OCI-LY1 (cell line): ENCODE data around the gene MBOAT1.

Experiments used
- H2AFZ ChIP-seq: fragments of 200-600 bp; sonication (generic), shearing (Covaris generic); 2 replicates; pipeline ENCODE4 v1.6.0; 2014; ENCODE audit warnings: antibody characterized with exemption, mild to moderate bottlenecking, low read length
- H3F3A ChIP-seq: fragments of 200-600 bp; sonication (generic), shearing (Covaris generic); 2 replicates; pipeline ENCODE4 v1.6.0; 2014; ENCODE audit warnings: mild to moderate bottlenecking, antibody characterized with exemption, low read length, moderate library complexity; ENCODE audit not compliant: insufficient read depth
- H3K27ac ChIP-seq: fragments of 200-600 bp; sonication (generic); 2 replicates; pipeline ENCODE4 v1.5.1; 2014; ENCODE audit warnings: low read length, mixed run types, mild to moderate bottlenecking, low read depth; ENCODE audit not compliant: poor library complexity, severe bottlenecking
- H3K27me3 ChIP-seq: fragments of 200-600 bp; sonication (generic); 2 replicates; pipeline ENCODE4 v1.6.0; 2014; ENCODE audit warnings: antibody characterized with exemption, mild to moderate bottlenecking, low read length, moderate library complexity; ENCODE audit not compliant: insufficient read depth
- H3K36me3 ChIP-seq: fragments of 200-600 bp; sonication (generic); 2 replicates; pipeline ENCODE4 v1.6.1; 2014; ENCODE audit warnings: mild to moderate bottlenecking, antibody characterized with exemption, low read length, moderate library complexity, mixed read lengths; ENCODE audit not compliant: insufficient read depth
- H3K4me1 ChIP-seq: fragments of 200-600 bp; sonication (generic); 2 replicates; pipeline ENCODE4 v1.5.1; 2014; ENCODE audit warnings: mild to moderate bottlenecking, low read length, moderate library complexity; ENCODE audit not compliant: insufficient read depth, severe bottlenecking
- H3K4me2 ChIP-seq: fragments of 200-600 bp; sonication (generic), shearing (Covaris generic); 2 replicates; pipeline ENCODE4 v1.6.1; 2014; ENCODE audit warnings: low read length
- H3K4me3 ChIP-seq: fragments of 200-600 bp; sonication (generic); 2 replicates; pipeline ENCODE4 v1.5.1; 2014; ENCODE audit warnings: low read length, low read depth, mild to moderate bottlenecking, mixed read lengths; ENCODE audit not compliant: poor library complexity, severe bottlenecking
- H3K79me2 ChIP-seq: fragments of 200-600 bp; shearing (Covaris generic); 2 replicates; pipeline ENCODE4 v1.6.1; 2016; ENCODE audit warnings: mixed run types, low read length, mixed read lengths; ENCODE audit not compliant: insufficient read depth
- H3K9ac ChIP-seq: fragments of 200-600 bp; sonication (generic), shearing (Covaris generic); 2 replicates; pipeline ENCODE4 v1.6.1; 2014; ENCODE audit warnings: mild to moderate bottlenecking, low read length, mixed read lengths
- H3K9me2 ChIP-seq: fragments of 200-600 bp; sonication (generic), shearing (Covaris generic); 2 replicates; pipeline ENCODE4 v1.6.1; 2014; ENCODE audit warnings: low read depth, mild to moderate bottlenecking, low read length, mixed read lengths
- H3K9me3 ChIP-seq: fragments of 200-600 bp; shearing (Covaris generic); 2 replicates; pipeline ENCODE4 v1.6.1; 2014; ENCODE audit warnings: low read length, mixed read lengths
- H4K20me1 ChIP-seq: fragments of 200-600 bp; sonication (generic), shearing (Covaris generic); 2 replicates; pipeline ENCODE4 v1.6.0; 2016; ENCODE audit warnings: mild to moderate bottlenecking, low read length; ENCODE audit not compliant: insufficient read depth
- CTCF ChIP-seq: fragments of 200-600 bp; sonication (generic), shearing (Covaris generic); IDR thresholded peaks from 2 replicates; pipeline ENCODE4 v1.5.1; 2017; ENCODE audit warnings: mild to moderate bottlenecking, antibody characterized with exemption, low read length, moderate library complexity, mixed read lengths
- EZH2 ChIP-seq: fragments of 200-600 bp; sonication (generic), shearing (Covaris generic); IDR thresholded peaks from 2 replicates; pipeline ENCODE4 v1.8.0; 2017; ENCODE audit warnings: borderline replicate concordance, mixed run types, mild to moderate bottlenecking, antibody characterized with exemption, low read length, moderate library complexity, mixed read lengths

Gene MBOAT1

GRCh38 chr6:20241102-20241501 lies 28.8 kb upstream of the MBOAT1 start:
- Histone ChIP-seq H2AFZ (no peak overlapping the region), H3K36me3 (no peaks in the 10 kb centered on the region), H4K20me1 (no peaks in the 10 kb centered on the region), H3K9me3 (no peaks in the 10 kb centered on the region), H3F3A (no peaks in the 10 kb centered on the region), H3K27me3 (no peaks in the 10 kb centered on the region), H3K4me3 (no peak overlapping the region), H3K27ac (no peak overlapping the region), H3K4me1 (no peaks in the 10 kb centered on the region), H3K79me2 (no peaks in the 10 kb centered on the region), H3K9me2 (no peaks in the 10 kb centered on the region), H3K9ac (no peak overlapping the region), H3K4me2 (no peak overlapping the region)
- TF ChIP-seq CTCF, result no peak

GRCh38 chr6:20238688-20239587 lies 26.7 kb upstream of the MBOAT1 start:
- no peaks in the 10 kb centered on the region for H4K20me1 ChIP-seq
- H3K36me3 ChIP-seq, result no peaks in the 10 kb centered on the region
- H3K9ac ChIP-seq, result no peak overlapping the region
- H3K9me3 ChIP-seq, result no peaks in the 10 kb centered on the region
- TF ChIP-seq CTCF (no peak), EZH2 (no peak)
- H3K9me2 ChIP-seq, result no peaks in the 10 kb centered on the region
- no peaks in the 10 kb centered on the region for H3F3A ChIP-seq
- no peaks in the 10 kb centered on the region for H3K27me3 ChIP-seq
- H2AFZ ChIP-seq, result no peak overlapping the region
- no peak overlapping the region for H3K4me3 ChIP-seq
- no peaks in the 10 kb centered on the region for H3K79me2 ChIP-seq
- no peak overlapping the region for H3K4me2 ChIP-seq
- no peaks in the 10 kb centered on the region for H3K4me1 ChIP-seq
- H3K27ac ChIP-seq, result no peak overlapping the region

GRCh38 chr6:20237677-20238460 lies 25.6 kb upstream of the MBOAT1 start:
- Histone ChIP-seq H3K27ac (no peak overlapping the region), H3K9me2 (no peaks in the 10 kb centered on the region), H3K36me3 (no peaks in the 10 kb centered on the region), H3K4me2 (no peak overlapping the region), H3F3A (no peaks in the 10 kb centered on the region), H2AFZ (no peak overlapping the region), H3K9ac (no peak overlapping the region), H3K79me2 (no peaks in the 10 kb centered on the region), H3K9me3 (no peaks in the 10 kb centered on the region), H4K20me1 (no peaks in the 10 kb centered on the region), H3K4me3 (no peak overlapping the region), H3K4me1 (no peaks in the 10 kb centered on the region), H3K27me3 (no peaks in the 10 kb centered on the region)
- TF ChIP-seq CTCF (no peak), EZH2 (no peak)
